NOMO-1 treated with DMSO at 0.1 percent for 48 hours (cell line): ENCODE results near the gene SPACA6.
"Not testable (repeated sequence)": the region's sequence is repeated elsewhere in the genome, so short reads cannot be mapped to it uniquely, and the experiment has no call there.

Experiments
- DNase-seq: peaks from one replicate; lab custom pipeline; 2025; ENCODE audit not compliant: unreplicated experiment; lab: John Stamatoyannopoulos, UW

SPACA6 gene

GRCh38 chr19:51733742-51734522 is 40.8 kb downstream of the SPACA6 start:
- no peak for DNase-seq

GRCh38 chr19:51735759-51736449 is 42.8 kb downstream of the SPACA6 start:
- DNase-seq, result peak; percentile 88

GRCh38 chr19:51737389-51737788 is 44.3 kb downstream of the SPACA6 start:
- no peak for DNase-seq

- DNase-seq, result no peak
These were observed 44.8 kb downstream of the SPACA6 start for GRCh38 chr19:51737924-51738323.

- DNase-seq, result not testable (repeated sequence)
These were observed 45.4 kb downstream of the SPACA6 start for GRCh38 chr19:51738523-51738922.

- no peak for DNase-seq
These were observed 46.5 kb downstream of the SPACA6 start for GRCh38 chr19:51739466-51740213.

- DNase-seq, result peak; percentile 49
These were observed 47.2 kb downstream of the SPACA6 start for GRCh38 chr19:51740356-51740755.

GRCh38 chr19:51742789-51743188 is 49.7 kb downstream of the SPACA6 start:
- peak; percentile 69 for DNase-seq

GRCh38 chr19:51743405-51743804 is 50.3 kb downstream of the SPACA6 start:
- DNase-seq, result no peak

- no peak for DNase-seq
These were observed 53.6 kb downstream of the SPACA6 start for GRCh38 chr19:51746731-51747130.

- no peak for DNase-seq
These were observed 56.8 kb downstream of the SPACA6 start for GRCh38 chr19:51749979-51750378.

- peak; percentile 4 for DNase-seq
These were observed 57.4 kb downstream of the SPACA6 start for GRCh38 chr19:51750400-51751094.

- peak; percentile 98 for DNase-seq
These were observed 58.5 kb downstream of the SPACA6 start, which contains the start of gene FPR1 for GRCh38 chr19:51751655-51752054. TSS of gene FPR1 (minus strand) at chr19:51751878. CDS start at chr19:51746994, 4,884 bp downstream.

- peak; percentile 75 for DNase-seq
These were observed 61.0 kb downstream of the SPACA6 start for GRCh38 chr19:51754109-51754508.

- no peak for DNase-seq
These were observed 61.6 kb downstream of the SPACA6 start for GRCh38 chr19:51754770-51755169.
